K562 (cell line): ENCODE data around the gene ESCO1. TPM values are rescaled to one million over a fixed set of nuclear protein-coding genes. Genes with fewer than 3 reads are reported as not detected.

ENCODE experiments used
- ATF7 ChIP-seq: fragments of 450-650 bp; IDR thresholded peaks from 2 replicates; pipeline ENCODE4 v1.7.1; 2014; ENCODE audit warnings: mild to moderate bottlenecking, moderate library complexity
- BMI1 ChIP-seq: fragments of 150-350 bp; IDR thresholded peaks from 2 replicates; pipeline ENCODE4 v1.6.1; 2014; ENCODE audit warnings: low read length
- C11orf30 ChIP-seq: fragments of 450-650 bp; IDR thresholded peaks from 2 replicates; pipeline ENCODE4 v1.6.1; 2016; ENCODE audit warnings: low read depth, mild to moderate bottlenecking
- DMBX1 ChIP-seq: fragments of 250-450 bp; sonication (Bioruptor Pico); IDR thresholded peaks from 2 replicates; pipeline ENCODE4 v1.8.0; 2022; ENCODE audit warnings: inconsistent platforms, mild to moderate bottlenecking, moderate library complexity, borderline replicate concordance
- FOXM1 ChIP-seq, 2 experiments: fragments of 450-650 bp in 1 of 2; sonication (generic) in 1 of 2; formaldehyde crosslinking in 1 of 2; IDR thresholded peaks; 2 replicates each; pipeline versions ENCODE4 v1.6.1 to v1.9.0; 2017 to 2022; ENCODE audit warnings: low read depth in 2 of 2, mild to moderate bottlenecking in 2 of 2, missing genetic modification reagents in 1 of 2, moderate library complexity in 1 of 2
- JUN ChIP-seq, 2 experiments: sonication (generic) in 1 of 2; formaldehyde crosslinking in 1 of 2; IDR thresholded peaks; 2 replicates each; pipeline versions ENCODE4 v1.6.1 to v1.8.0; 2012 to 2022; ENCODE audit warnings: borderline replicate concordance in 2 of 2, mild to moderate bottlenecking in 2 of 2, improper control_type of control experiment in 1 of 2, low read depth in 1 of 2, low read length in 1 of 2, missing genetic modification reagents in 1 of 2
- KLF1 ChIP-seq: fragments of 450-650 bp; IDR thresholded peaks from 2 replicates; pipeline ENCODE4 v1.6.1; 2016; ENCODE audit warnings: missing genetic modification characterization, missing compliant biosample characterization
- MCM2 ChIP-seq: fragments of 450-650 bp; IDR thresholded peaks from 2 replicates; pipeline ENCODE4 v1.6.1; 2017; ENCODE audit warnings: low read depth, mild to moderate bottlenecking
- NR1H2 ChIP-seq: sonication (generic); formaldehyde crosslinking; IDR thresholded peaks from 2 replicates; pipeline ENCODE4 v1.4.0; 2020; ENCODE audit warnings: mild to moderate bottlenecking, missing genetic modification reagents
- NR2C1 ChIP-seq, 2 experiments: fragments of 450-650 bp; IDR thresholded peaks; 2 replicates each; pipeline ENCODE4 v1.6.1; 2017; ENCODE audit warnings: mild to moderate bottlenecking in 2 of 2, antibody characterized with exemption in 1 of 2, inconsistent platforms in 1 of 2, missing compliant biosample characterization in 1 of 2, missing genetic modification characterization in 1 of 2
- PHB ChIP-seq: fragments of 250-450 bp; sonication (Bioruptor Pico); IDR thresholded peaks from 2 replicates; pipeline ENCODE4 v1.5.0; 2021
- POLR2B ChIP-seq: fragments of 450-650 bp; IDR thresholded peaks from 2 replicates; pipeline ENCODE4 v1.6.1; 2018; ENCODE audit warnings: low read depth; ENCODE audit not compliant: partially characterized antibody
- RBBP5 ChIP-seq: fragments of 200-600 bp; sonication (generic); IDR thresholded peaks from 2 replicates; pipeline ENCODE4 v1.6.1; 2012; ENCODE audit warnings: borderline replicate concordance, mild to moderate bottlenecking, low read length, control low read depth, inconsistent platforms; ENCODE audit not compliant: insufficient read depth, poor library complexity, severe bottlenecking
- RBFOX2 ChIP-seq: fragments of 200-400 bp; formaldehyde crosslinking; IDR thresholded peaks from 2 replicates; pipeline ENCODE4 v1.6.1; 2017; ENCODE audit warnings: low read depth, mild to moderate bottlenecking, low read length, moderate library complexity
- RNF2 ChIP-seq: sonication (generic); IDR thresholded peaks from 2 replicates; pipeline ENCODE4 v1.6.1; 2016
- SNIP1 ChIP-seq: fragments of 450-650 bp; IDR thresholded peaks from 2 replicates; pipeline ENCODE4 v1.7.1; 2017; ENCODE audit warnings: low read depth, mild to moderate bottlenecking
- SRF ChIP-seq, 2 experiments: fragments of 250-450, 450-650 bp in 1 of 2; sonication (Bioruptor Pico) in 1 of 2; sonication (generic) in 1 of 2; formaldehyde crosslinking; IDR thresholded peaks; 2 replicates each; pipeline versions ENCODE4 v1.5.0 to v1.5.1; 2020 to 2022; ENCODE audit warnings: mild to moderate bottlenecking in 1 of 2, missing genetic modification reagents in 1 of 2
- ZNF263 ChIP-seq: sonication (generic); formaldehyde crosslinking; IDR thresholded peaks from 2 replicates; pipeline ENCODE4 v1.8.0; 2022; ENCODE audit warnings: mild to moderate bottlenecking, missing genetic modification reagents, borderline replicate concordance
- polyA plus RNA-seq, 8 experiments: library from polyadenylated mRNA; depleted of rRNA in 4 of 8; stranded (reverse) in 5 of 8; unstranded in 3 of 8; fragments of >200 nt; fragmentation: Nextera tagmentation in 2 of 8; fragmentation: Illumina TruSeq in 1 of 8; extraction: Ambion mirVana in 2 of 8; extraction: Trizol in 1 of 8; gene quantifications; 2 replicates each; pipeline versions ENCODE4 v1.2.1 to v1.2.3, GENCODE V29; 2011 to 2014; ENCODE audit warnings: inconsistent platforms in 1 of 8, missing spikeins in 1 of 8
- total RNA-seq, 7 experiments: library from RNA; depleted of rRNA in 6 of 7; stranded (reverse); fragments of >200 nt in 6 of 7; fragmentation: Illumina TruSeq in 2 of 7; extraction: Trizol in 2 of 7; gene quantifications; 2 replicates each; pipeline versions ENCODE4 v1.2.1 to v1.2.3, GENCODE V29; 2011 to 2021; ENCODE audit warnings: low replicate concordance in 1 of 7
- TF ChIP-seq, protein P1 (sequence below), 2 experiments: fragments of 450-650 bp; conservative IDR thresholded peaks; 2 replicates each; pipeline ENCODE4 v1.6.1; 2017; ENCODE audit warnings: mild to moderate bottlenecking in 2 of 2, moderate library complexity in 2 of 2
- TF ChIP-seq, protein P2 (sequence below): sonication (generic); formaldehyde crosslinking; IDR thresholded peaks from 2 replicates; pipeline ENCODE4 v1.8.0; 2022; ENCODE audit warnings: mild to moderate bottlenecking, missing genetic modification reagents

Gene ESCO1
- total and polyA plus RNA-seq, 9 of the 15 experiments (the other 6 are each of a cell fraction or from before 2014, with no cell fraction given), result 15.0 to 31.3 (median 19.6) TPM

- TF ChIP-seq NR1H2 (CRISPR knock-in tag), result peak; percentile 91; the same call in 1 of the 2 replicates
- peak; percentile 100 for TF ChIP-seq RBFOX2
- TF ChIP-seq RBBP5, result peak; percentile 96
- TF ChIP-seq, protein P1, sequence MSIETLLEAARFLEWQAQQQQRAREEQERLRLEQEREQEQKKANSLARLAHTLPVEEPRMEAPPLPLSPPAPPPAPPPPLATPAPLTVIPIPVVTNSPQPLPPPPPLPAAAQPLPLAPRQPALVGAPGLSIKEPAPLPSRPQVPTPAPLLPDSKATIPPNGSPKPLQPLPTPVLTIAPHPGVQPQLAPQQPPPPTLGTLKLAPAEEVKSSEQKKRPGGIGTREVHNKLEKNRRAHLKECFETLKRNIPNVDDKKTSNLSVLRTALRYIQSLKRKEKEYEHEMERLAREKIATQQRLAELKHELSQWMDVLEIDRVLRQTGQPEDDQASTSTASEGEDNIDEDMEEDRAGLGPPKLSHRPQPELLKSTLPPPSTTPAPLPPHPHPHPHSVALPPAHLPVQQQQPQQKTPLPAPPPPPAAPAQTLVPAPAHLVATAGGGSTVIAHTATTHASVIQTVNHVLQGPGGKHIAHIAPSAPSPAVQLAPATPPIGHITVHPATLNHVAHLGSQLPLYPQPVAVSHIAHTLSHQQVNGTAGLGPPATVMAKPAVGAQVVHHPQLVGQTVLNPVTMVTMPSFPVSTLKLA (conservative IDR thresholded peaks at IDR 0.05), result peak; percentile 95 to 98
- peak; percentile 86 for TF ChIP-seq SNIP1
- TF ChIP-seq BMI1, result no peak
- peak; percentile 93 for TF ChIP-seq POLR2B
- peak; percentile 70; the same call in 1 of the 2 replicates for TF ChIP-seq KLF1 (tag)
- TF ChIP-seq, protein P2, sequence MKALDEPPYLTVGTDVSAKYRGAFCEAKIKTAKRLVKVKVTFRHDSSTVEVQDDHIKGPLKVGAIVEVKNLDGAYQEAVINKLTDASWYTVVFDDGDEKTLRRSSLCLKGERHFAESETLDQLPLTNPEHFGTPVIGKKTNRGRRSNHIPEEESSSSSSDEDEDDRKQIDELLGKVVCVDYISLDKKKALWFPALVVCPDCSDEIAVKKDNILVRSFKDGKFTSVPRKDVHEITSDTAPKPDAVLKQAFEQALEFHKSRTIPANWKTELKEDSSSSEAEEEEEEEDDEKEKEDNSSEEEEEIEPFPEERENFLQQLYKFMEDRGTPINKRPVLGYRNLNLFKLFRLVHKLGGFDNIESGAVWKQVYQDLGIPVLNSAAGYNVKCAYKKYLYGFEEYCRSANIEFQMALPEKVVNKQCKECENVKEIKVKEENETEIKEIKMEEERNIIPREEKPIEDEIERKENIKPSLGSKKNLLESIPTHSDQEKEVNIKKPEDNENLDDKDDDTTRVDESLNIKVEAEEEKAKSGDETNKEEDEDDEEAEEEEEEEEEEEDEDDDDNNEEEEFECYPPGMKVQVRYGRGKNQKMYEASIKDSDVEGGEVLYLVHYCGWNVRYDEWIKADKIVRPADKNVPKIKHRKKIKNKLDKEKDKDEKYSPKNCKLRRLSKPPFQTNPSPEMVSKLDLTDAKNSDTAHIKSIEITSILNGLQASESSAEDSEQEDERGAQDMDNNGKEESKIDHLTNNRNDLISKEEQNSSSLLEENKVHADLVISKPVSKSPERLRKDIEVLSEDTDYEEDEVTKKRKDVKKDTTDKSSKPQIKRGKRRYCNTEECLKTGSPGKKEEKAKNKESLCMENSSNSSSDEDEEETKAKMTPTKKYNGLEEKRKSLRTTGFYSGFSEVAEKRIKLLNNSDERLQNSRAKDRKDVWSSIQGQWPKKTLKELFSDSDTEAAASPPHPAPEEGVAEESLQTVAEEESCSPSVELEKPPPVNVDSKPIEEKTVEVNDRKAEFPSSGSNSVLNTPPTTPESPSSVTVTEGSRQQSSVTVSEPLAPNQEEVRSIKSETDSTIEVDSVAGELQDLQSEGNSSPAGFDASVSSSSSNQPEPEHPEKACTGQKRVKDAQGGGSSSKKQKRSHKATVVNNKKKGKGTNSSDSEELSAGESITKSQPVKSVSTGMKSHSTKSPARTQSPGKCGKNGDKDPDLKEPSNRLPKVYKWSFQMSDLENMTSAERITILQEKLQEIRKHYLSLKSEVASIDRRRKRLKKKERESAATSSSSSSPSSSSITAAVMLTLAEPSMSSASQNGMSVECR, result peak; percentile 89
- TF ChIP-seq DMBX1 (CRISPR knock-in tag), result no peak
- peak; percentile 88 for TF ChIP-seq ATF7
- TF ChIP-seq ZNF263 (CRISPR knock-in tag), result 0 out of 2 replicates have a peak, but pooled peaks have one; percentile 25
- no peak; the same call in 1 of the 2 replicates for TF ChIP-seq NR2C1 (IDR thresholded peaks at IDR 0.05)
- TF ChIP-seq NR2C1 (tag; IDR thresholded peaks at IDR 0.05), result peak; percentile 33; the same call in 1 of the 2 replicates
- TF ChIP-seq SRF (CRISPR knock-in tag; IDR thresholded peaks at IDR 0.05), result peak in 1 of 2 experiments; percentile 16; a peak in 1 of 4 replicates
- peak; percentile 44 for TF ChIP-seq FOXM1 (IDR thresholded peaks at IDR 0.05; ENCODE audit: low read depth)
- TF ChIP-seq FOXM1 (CRISPR knock-in tag; IDR thresholded peaks at IDR 0.05; ENCODE audit: low read depth), result no peak
- TF ChIP-seq MCM2, result no peak
- peak; percentile 87 for TF ChIP-seq C11orf30
- TF ChIP-seq JUN (IDR thresholded peaks at IDR 0.05; ENCODE audit: borderline replicate concordance, low read depth, low read length), result peak; percentile 57; the same call in 1 of the 2 replicates
- 0 out of 2 replicates have a peak, but pooled peaks have one; percentile 34 for TF ChIP-seq JUN (CRISPR knock-in tag; IDR thresholded peaks at IDR 0.05; ENCODE audit: borderline replicate concordance)
- no peak for TF ChIP-seq PHB (CRISPR knock-in tag)
- TF ChIP-seq RNF2, result peak; percentile 72; the same call in 1 of the 2 replicates
Measured at GRCh38 chr18:21612125-21613039, 11.9 kb upstream of the ESCO1 start, which contains the start of gene SNRPD1 (continued).
